C4-2B (cell line): ENCODE results near the gene SPATS2L.

Source experiments
- ZFX ChIP-seq: fragments of 450-650 bp; IDR thresholded peaks from 2 replicates; pipeline ENCODE4 v1.6.1; 2017
- TF ChIP-seq, protein P1 (sequence below): fragments of 450-650 bp; conservative IDR thresholded peaks from 2 replicates; pipeline ENCODE4 v1.5.1; 2017; ENCODE audit warnings: mild to moderate bottlenecking

DNA sequence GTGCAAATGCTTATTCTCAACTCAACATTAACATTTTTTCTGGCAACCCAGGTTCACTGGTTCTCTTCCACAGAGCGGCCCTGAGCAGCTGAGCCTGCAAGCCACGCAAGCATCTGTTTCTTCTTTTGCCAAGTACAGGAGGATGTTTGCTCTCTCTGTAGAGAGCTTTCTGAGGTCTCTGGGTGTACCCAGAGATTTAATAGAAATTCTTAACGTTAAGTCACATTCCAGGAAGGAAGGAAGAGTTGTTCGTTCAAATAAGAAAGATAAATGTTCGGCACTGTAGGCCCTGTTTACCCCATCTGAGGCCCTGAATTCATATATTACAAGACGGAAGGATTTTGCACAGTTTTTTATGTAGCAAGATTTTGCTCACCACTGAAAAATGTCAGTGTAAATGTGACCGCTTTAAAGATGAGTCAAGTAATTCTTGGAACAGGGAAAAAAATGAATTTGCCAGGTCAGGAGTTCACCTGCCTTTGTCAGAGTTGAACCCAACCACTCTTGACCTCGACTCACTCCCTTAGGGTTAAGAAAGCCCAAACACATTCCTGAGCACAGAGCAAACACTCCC lies 173.3 kb downstream of the SPATS2L start:
- TF ChIP-seq, protein P1, sequence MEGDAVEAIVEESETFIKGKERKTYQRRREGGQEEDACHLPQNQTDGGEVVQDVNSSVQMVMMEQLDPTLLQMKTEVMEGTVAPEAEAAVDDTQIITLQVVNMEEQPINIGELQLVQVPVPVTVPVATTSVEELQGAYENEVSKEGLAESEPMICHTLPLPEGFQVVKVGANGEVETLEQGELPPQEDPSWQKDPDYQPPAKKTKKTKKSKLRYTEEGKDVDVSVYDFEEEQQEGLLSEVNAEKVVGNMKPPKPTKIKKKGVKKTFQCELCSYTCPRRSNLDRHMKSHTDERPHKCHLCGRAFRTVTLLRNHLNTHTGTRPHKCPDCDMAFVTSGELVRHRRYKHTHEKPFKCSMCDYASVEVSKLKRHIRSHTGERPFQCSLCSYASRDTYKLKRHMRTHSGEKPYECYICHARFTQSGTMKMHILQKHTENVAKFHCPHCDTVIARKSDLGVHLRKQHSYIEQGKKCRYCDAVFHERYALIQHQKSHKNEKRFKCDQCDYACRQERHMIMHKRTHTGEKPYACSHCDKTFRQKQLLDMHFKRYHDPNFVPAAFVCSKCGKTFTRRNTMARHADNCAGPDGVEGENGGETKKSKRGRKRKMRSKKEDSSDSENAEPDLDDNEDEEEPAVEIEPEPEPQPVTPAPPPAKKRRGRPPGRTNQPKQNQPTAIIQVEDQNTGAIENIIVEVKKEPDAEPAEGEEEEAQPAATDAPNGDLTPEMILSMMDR, result no peak
- no peak for TF ChIP-seq ZFX
